HG03097 (cell line): ENCODE results near the gene MOB3C.

Experiments used
- ATAC-seq: cut with Tn5 transposase; IDR thresholded peaks from one replicate; pipeline ENCODE4 v1.9.1; 2021; ENCODE audit not compliant: unreplicated experiment, low FRiP score

MOB3C gene

DNA sequence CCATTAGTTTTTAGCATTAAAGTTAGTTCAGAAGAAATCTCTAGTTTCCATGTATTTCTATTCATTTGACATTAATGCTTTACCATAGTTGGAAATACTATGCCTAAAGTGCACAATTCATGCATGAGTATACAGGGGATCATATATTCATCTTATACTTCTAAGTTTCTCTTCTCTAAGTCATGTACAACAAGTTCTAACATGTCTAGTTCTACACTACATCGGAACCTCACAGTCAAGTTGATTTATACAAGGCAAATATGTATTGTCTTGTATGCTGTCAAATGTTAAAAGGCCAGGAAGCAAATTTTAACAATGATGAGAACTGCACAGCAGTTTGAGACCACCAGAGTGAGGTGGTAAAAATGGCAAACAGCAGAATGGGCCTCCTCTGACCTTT, 22.9 kb upstream of the MOB3C start:
- no peak for ATAC-seq

DNA sequence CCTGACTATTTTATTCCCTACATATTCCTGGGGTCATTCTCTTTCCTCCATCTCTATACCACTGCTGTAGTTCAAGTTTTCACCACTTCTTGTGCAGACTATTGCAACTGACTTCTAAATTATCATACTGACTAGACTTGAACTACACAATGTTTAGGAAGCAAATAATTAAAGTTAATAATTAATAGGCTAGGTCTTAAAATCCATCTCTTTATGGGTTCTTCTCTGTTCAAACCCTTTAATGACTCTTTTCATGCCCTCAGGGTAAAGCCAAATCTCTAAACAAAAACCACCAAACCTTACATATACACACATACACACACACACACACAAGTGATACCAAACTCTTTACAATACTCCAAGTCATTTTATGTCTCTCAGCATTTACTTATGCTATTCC, 22.3 kb upstream of the MOB3C start:
- no peak for ATAC-seq

- no peak for ATAC-seq
Observed at GRCh38 chr1:46637444-46638083, 21.0 kb upstream of the MOB3C start.

DNA sequence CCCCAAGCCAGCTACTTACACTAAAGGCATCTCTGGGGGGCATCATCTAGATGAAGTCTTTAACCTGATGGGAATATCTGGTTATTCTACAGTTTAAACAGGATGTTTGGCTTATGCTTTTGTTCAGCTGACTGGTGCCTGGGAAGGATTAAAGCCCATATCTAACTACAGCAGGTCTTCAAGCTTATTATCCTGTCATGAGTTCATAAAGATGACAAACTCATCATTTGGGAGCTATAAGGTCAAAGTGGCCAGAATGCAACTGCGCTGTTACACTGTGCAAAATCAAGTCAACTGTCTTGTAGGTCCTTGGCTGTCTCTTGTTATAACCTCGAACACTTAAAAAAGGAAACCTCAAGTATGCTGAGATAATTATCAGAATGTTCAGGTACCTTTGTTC, 18.6 kb upstream of the MOB3C start:
- no peak for ATAC-seq

- no peak for ATAC-seq
Observed at GRCh38 chr1:46630719-46631118, 14.1 kb upstream of the MOB3C start.

DNA sequence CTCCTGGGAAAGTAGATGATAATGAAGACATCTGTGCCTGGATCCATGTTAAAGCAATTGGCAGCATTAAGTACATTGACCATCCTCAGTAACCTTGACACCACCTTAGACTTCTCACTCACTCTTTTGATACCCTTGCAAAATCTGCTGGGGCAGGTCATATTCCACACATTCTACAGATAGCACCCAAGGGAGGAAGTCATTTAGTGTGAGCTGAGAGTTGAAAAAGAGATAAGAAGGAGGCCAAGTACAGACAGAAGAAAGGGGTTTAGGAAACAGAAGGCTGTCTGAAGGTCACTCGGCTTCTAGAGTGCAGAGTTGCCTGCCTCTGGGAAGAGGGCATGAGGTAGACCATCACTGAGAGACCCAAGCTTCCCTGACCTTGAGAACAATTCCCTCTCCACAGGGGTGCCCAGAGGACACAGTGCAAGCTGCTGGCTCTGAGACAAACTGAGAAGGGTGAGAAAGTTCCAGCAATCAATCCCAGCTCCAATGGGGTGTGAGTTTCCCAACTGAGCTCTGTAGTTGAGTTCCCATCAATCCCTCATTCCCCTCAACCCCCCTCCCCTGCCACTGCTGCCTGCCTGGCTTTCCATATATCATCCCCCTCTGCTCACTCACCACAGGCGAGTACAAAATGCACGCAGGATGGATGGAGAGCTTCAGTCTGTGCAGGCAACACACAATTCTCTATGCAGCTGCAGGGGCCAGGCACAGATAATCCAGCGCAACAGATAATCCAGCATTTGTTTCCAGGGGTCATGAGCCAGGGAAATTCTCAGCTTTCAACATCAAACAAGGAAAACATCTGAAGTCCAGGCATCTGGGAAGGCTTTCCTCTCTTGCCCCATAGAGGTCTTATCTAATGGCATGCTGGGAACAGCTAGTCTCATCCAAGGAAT, 7.4 kb upstream of the MOB3C start:
- no peak for ATAC-seq

GRCh38 chr1:46622344-46622743, 5.7 kb upstream of the MOB3C start:
- no peak for ATAC-seq

DNA sequence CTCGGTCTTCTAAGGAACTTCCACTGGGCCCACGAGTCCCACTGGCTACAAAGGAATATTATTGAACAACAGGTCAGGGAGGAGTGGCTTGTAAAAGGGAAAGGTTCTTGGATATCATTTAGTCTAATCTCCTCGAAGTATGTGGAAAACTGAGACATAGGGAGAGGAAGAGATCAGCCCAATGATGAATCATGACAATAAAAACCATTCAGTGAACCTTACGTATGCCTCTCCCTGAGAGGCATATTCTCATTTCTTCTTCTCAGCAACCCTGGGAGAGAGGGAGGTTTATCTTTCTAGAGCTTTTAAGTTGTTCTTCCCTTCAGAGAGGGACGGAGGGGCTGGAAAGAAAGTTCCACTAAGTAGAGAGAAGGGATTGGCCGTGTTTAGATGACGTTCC, 5.3 kb upstream of the MOB3C start:
- no peak for ATAC-seq

- no peak for ATAC-seq
Observed at GRCh38 chr1:46619656-46620258, 3.1 kb upstream of the MOB3C start.

DNA sequence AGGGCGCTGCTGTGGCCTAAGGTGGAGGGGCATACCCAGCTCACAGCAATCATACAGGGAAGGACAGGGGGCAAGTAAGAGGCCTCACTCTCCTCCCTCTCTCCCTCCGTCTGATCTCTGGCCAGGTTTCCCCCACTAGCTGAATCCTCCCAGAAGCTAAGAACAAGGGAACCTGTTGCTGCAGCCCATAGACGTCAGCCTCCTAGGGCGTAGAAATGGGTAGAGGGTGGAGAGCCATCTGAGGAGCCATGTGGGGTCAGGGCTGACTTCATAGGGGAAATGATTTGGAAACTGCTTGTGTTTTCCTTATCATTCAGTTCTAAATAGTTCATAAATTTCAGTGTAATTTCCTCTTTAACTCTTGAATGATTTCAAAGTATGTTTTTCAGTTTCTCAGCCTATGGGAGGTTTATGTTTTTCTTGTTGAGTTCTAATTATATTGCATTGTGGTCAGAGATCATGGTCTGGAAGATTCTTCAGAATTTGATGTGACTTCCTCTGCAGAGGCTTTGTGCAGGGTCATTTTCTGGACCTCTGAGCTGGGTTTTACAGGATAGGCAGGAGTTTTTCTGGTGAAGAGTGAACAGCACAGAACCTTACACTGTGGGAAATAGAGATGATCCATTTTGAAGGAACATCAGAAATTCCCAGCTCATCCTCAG, 2.3 kb upstream of the MOB3C start:
- no peak for ATAC-seq

GRCh38 chr1:46617833-46618232, 1.2 kb upstream of the MOB3C start:
- no peak for ATAC-seq

DNA sequence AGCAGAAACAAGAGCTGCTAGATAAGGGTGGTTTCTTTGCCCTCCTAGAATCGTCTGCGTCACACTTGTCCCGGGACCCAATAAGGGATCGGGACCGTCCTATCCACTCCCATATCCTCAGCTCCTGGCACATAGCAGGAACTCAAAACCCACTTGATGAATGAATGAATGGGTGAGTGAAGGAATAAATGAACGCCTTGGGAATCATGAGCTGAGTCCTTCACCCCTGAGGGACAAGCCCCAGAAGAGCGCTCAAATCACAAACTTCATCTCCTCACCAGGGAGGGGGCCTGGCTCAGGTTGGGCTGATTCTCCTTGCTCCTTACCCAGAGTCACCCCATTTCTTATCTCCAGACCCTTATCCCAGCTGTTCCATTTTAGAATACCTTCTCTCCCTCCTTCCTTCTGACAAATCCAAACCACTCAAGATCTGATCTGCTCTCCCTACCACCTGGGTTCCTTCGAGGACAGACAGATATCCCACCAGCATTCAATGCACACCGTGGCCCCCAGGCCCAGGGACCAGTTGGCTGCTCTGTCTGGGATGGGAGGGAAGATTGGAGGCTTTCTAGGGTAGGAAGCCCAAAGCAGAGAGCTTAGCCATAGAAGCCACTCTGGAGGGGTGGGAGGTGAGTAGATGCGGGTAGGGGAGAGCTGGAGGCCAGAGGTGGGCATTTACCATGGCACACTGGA, 643 bp upstream of the MOB3C start:
- peak; percentile 5 for ATAC-seq

DNA sequence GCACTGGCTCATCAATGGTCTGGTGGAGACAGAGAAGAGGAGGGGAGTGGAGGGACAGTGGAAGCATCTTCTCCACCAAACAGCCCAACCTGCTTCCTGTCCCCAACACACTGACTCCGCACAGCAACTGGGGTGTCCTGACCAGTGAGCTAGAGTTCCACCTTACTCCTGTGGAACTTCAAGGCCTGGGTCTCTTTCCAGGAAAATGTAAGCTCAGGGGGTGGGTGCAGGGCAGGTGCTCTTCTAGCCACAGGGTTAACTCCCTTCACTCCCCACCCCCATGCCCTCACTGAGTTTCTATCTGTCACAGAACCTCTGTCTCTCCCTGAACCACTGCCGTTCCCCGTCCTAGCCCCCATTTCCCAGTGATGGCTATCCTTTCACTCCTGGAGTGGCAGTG, 876 bp downstream of the MOB3C start:
- no peak for ATAC-seq

DNA sequence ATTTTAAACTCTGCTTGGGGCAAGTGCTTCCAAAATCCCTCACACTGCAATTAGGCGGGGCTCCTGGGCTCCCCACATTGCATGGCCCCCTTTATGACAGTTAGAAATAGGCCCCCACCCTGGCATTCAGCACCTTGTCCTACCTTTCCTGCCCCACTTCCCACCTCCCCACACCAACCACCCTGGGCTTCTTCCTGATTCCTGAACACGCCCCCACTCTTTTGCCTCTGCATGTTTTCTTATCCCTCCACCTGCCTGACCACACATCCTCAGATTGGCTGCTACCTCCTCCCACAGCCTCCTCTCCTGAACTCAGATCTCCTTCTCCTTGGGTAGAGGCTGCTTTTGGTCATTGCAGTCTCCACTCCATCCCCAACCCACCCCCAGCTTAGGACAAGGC, 1.5 kb downstream of the MOB3C start:
- ATAC-seq = no peak

DNA sequence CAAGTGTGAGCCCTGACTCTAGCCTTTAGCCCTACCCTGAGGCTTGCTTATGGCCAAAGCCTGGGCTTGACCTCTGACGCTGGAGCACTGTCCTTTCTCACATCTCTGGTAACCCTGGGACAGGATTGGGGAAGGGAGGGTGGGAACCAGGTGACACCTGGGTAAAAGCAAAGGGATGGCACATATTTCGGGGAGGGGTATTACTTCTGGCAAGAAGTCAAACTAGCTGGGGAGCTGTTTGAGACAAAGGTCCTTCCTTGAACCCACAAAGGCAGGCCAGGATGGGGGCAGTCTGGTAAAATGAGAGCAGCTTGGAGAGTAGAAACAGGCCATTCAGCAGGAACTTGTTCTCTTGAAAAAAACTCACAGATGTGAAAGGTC, 2.0 kb downstream of the MOB3C start:
- no peak for ATAC-seq

- no peak for ATAC-seq
Observed at GRCh38 chr1:46613661-46614603, 2.7 kb downstream of the MOB3C start.

DNA sequence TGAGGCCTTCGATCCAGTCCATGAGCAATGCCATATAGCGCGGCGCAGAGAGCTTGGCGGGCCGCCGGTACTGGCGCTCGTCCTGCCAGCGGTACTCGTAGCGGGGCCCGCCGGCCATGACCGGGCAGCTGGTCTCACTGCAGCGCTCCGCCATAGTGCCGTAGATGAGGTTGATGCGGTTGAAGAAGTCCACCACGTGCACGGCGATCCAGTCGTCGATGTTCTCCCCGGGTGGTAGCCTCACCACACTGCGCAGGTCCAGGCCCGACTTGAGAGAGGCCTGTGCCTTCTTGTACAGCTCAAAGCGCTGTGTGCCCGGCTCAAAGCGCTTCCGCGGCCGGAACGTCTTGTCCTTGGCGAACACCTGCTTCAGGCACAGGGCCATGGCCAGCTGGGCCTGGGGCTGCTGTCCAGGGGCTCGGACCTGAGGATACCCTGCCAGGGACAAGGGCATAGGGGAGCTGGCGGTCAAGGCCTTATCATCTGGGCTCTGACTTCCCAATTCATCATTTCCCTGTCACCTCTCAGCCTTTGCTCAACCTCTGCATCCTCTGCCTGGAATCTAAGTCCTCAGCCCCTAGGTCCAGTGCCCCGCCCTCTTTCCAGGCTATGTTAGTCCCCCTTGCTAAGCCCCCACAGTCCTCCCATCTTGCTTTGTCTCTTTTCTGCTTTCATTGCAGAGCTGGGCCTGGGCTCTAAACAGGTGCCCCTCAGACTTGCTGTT, 3.5 kb downstream of the MOB3C start:
- no peak for ATAC-seq

DNA sequence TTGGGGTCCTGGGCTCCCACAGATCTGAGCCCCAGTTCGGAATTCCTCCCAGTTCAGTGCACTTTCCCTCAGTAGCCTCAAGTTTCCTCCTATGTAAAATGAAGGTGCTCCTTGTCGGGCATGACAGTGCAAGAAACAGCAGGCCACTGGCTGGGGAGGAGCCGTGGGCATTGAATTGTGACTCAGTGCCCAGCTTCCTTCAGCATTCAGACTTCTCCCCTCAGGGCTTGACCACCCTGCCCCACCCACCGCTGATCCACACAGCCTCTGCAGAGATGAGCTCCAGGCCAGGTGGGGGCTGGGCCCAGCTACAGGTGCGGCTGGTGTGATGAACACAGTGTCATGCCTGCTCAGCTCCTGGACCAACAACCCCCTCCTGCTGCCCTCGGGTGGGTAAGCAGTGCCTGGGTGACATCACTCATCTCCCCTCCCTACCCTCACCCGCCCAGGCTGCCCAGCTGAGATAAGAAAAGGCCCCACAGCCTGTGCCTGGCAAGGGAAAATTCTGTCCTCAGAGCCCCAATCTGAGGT, 4.9 kb downstream of the MOB3C start:
- no peak for ATAC-seq
